ENCODE measurements around the gene LY6G5C.

Gene LY6G5C

DNA sequence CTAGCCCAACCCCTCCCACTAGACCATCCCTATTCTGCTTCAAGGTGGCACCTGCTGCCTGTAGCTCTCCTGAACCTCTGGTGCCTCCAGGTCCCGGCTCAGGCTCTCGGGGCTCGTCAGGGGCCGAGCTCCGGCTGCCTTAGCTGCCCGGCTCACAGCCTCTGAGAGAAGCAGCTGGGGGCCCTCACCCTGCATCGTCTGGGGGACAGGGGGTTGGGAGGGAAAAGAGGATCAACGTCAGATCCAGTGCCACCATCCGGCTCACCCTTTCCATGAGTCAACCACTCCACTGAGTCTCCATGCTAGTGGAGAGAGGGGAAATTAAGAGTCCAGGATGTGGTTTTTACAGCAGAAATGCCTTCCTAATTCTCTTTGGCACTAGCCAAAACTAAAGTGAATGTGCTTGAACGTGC is 41.4 kb downstream of the LY6G5C start:
- DNase-seq: no peak

- DNase-seq: no peak
Measured at GRCh38 chr6:31639043-31639442, 41.8 kb downstream of the LY6G5C start.

DNA sequence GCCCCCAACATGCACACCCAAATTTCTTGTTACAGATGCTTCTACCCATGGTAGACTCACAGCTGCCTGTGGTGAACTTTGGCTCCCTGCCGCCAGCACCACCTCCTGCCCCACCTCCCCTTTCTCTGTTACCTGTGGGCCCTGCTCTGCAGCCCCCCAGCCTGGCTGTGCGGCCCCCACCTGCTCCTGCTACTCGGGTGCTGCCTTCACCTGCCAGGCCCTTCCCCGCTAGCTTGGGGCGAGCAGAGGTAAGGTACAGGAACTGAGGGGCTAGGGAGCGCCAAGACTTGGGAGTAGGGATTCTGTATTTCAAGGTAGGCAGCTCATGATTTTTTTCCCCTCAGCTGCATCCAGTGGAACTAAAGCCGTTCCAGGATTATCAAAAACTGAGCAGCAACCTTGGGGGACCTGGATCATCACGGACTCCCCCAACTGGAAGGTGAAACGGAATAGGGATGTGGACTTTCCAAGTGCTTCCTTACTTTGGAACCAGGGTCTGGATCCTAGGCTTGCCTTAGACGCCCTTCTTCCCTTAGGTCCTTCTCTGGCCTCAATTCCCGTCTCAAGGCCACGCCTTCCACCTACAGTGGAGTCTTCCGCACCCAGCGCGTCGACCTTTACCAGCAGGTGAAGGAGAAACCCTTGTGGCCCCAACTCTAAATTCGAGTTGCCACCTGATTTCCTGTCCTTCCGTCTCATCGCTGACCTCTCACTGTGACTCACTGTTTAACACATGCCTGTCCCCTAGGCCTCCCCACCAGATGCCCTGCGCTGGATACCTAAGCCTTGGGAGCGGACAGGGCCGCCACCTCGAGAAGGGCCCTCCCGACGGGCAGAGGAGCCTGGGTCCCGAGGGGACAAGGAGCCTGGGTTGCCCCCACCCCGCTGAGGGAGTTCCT is 43.9 kb downstream of the LY6G5C start:
- no peak for DNase-seq

- no peak for DNase-seq
Measured at GRCh38 chr6:31634969-31635575, 45.8 kb downstream of the LY6G5C start.

DNA sequence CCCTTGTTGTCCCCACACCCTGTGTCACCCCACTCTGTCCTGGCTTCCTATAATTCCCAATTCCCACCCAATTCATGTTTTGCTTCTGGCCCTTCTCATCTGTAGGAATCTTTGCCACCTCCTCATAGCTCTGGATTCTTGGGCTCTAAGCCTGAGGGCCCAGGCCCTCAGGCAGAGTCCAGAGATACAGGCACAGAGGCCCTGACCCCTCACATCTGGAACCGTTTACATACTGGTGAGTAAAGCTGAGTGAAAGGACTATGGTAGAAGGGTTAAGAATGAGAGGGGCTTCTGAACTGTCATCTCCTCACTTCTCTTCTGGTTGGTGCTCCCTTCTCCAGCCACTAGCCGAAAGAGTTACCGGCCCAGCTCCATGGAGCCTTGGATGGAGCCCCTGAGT is 46.7 kb downstream of the LY6G5C start:
- DNase-seq: no peak

GRCh38 chr6:31633447-31633846 is 47.4 kb downstream of the LY6G5C start:
- no peak for DNase-seq

DNA sequence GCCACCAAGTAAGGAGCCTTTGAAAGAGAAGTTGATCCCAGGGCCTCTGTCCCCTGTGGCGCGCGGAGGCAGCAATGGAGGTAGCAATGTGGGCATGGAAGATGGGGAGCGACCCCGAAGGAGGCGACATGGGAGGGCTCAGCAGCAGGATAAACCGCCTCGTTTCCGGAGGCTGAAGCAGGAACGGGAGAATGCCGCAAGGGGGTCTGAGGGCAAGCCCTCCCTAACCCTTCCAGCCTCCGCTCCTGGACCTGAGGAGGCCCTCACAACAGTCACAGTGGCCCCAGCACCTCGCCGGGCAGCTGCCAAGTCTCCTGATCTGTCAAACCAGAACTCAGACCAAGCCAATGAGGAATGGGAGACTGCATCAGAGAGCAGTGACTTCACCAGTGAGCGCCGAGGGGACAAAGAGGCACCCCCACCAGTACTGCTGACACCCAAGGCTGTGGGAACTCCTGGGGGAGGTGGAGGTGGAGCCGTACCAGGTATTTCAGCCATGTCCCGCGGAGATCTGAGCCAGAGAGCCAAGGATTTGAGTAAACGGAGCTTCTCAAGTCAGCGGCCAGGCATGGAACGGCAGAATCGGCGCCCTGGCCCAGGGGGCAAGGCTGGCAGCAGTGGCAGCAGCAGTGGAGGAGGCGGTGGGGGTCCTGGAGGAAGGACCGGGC is 48.5 kb downstream of the LY6G5C start:
- DNase-seq: no peak

DNA sequence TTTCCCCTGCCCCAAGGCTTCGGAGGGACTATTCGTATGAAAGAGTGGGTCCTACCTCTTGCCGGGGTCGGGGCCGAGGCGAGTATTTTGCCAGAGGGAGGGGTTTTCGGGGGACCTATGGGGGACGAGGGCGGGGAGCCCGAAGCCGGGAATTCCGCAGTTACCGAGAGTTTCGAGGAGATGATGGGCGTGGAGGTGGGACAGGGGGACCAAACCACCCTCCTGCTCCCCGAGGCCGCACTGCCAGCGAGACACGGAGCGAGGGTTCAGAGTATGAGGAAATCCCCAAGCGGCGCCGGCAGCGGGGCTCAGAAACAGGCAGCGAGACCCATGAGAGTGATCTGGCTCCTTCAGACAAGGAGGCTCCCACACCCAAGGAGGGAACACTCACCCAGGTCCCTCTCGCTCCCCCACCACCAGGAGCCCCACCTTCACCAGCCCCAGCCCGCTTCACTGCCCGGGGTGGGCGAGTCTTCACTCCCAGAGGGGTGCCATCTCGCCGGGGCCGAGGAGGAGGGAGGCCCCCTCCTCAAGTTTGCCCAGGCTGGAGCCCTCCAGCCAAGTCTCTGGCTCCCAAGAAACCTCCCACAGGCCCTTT is 49.1 kb downstream of the LY6G5C start:
- no peak for DNase-seq

GRCh38 chr6:31631209-31631608 is 49.7 kb downstream of the LY6G5C start:
- no peak for DNase-seq

- DNase-seq: no peak
Measured at GRCh38 chr6:31630177-31630934, 50.5 kb downstream of the LY6G5C start.

DNA sequence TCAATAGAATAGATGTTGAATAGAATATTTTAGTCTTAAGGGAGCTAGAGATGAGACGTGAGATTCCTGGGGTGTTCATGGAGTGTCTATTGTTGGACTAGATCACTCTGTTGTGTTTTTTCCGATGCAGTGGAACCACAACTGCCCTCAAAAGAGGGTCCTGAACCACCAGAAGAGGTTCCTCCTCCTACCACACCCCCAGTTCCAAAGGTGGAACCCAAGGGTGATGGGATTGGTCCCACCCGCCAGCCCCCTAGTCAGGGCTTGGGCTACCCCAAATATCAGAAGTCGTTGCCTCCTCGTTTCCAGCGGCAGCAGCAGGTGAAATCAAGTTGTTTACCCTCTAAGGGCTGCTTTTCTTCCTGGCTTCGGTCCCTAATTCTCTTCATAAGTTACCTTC is 51.9 kb downstream of the LY6G5C start:
- DNase-seq: no peak

GRCh38 chr6:31627690-31628287 is 53.1 kb downstream of the LY6G5C start:
- DNase-seq: no peak

- no peak for DNase-seq
Measured at GRCh38 chr6:31626952-31627351, 53.9 kb downstream of the LY6G5C start.

All from activated CD4-positive, alpha-beta T cell treated with anti-CD3 and anti-CD28 coated beads, Interleukin-2, amount 50 U/mL, for 16 hours (primary cell).